Adrenal gland (tissue), 5 donors: Measurements from ENCODE around the gene DAG1.

Experiments used
- POLR2A ChIP-seq, 2 donors: fragments of 450-650 bp; IDR thresholded peaks; one replicate each; pipeline ENCODE4 v1.6.1; 2017; ENCODE audit warnings: antibody characterized with exemption in 2 of 2, mild to moderate bottlenecking in 2 of 2, moderate library complexity in 1 of 2
- TF ChIP-seq, protein P1 (sequence below), 6 experiments: fragments of 450-650 bp in 4 of 6; fragments of 200-600 bp in 2 of 6; sonication (generic) in 1 of 6; IDR thresholded peaks; 1 replicate in 5 of 6; 2 replicates in 1 of 6; pipeline versions ENCODE4 v1.5.1 to v1.8.0; 2016 to 2021; ENCODE audit warnings: antibody characterized with exemption in 6 of 6, mild to moderate bottlenecking in 2 of 6, moderate library complexity in 1 of 6
- donor health status: DM: no; HTN: no; CAD: no.

DNA sequence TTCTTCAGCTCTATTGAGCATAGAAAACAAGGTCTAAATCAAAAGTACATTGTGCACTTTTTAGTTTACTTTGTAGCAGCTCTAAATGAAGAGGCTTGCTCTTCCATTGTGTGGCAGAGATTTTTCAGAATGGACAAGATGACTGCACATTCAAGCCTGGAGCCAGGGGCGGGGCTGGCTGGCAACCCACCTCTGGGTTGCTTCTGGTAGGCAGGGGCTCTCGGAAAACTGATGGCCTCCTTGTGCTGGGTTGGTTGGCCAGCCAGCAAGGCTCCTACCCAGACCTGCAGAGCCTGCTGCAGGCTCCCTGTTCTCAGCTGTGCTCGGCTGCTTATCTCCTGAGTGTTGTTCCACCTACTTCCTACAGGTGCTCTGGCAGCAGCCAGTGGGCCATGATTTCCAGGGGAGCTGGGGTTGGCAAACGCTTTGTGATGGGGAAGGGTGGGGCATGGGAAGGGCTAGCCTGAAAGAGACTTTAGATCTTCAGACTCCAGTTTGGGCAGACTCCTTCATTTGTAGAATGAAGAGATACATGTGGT is 93.0 kb downstream of the DAG1 start:
- TF ChIP-seq, protein P1, sequence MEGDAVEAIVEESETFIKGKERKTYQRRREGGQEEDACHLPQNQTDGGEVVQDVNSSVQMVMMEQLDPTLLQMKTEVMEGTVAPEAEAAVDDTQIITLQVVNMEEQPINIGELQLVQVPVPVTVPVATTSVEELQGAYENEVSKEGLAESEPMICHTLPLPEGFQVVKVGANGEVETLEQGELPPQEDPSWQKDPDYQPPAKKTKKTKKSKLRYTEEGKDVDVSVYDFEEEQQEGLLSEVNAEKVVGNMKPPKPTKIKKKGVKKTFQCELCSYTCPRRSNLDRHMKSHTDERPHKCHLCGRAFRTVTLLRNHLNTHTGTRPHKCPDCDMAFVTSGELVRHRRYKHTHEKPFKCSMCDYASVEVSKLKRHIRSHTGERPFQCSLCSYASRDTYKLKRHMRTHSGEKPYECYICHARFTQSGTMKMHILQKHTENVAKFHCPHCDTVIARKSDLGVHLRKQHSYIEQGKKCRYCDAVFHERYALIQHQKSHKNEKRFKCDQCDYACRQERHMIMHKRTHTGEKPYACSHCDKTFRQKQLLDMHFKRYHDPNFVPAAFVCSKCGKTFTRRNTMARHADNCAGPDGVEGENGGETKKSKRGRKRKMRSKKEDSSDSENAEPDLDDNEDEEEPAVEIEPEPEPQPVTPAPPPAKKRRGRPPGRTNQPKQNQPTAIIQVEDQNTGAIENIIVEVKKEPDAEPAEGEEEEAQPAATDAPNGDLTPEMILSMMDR (IDR thresholded peaks at IDR 0.05): no peak
- no peak for TF ChIP-seq POLR2A (IDR thresholded peaks at IDR 0.05)
